Measurements from ENCODE around the gene NOX5. TPM values are rescaled to one million over a fixed set of nuclear protein-coding genes. Genes with fewer than 3 reads are reported as not detected.

Gene NOX5
- total and polyA plus RNA-seq, 4 donors, result under 0.01 to 0.08 (median 0.01) TPM

DNA sequence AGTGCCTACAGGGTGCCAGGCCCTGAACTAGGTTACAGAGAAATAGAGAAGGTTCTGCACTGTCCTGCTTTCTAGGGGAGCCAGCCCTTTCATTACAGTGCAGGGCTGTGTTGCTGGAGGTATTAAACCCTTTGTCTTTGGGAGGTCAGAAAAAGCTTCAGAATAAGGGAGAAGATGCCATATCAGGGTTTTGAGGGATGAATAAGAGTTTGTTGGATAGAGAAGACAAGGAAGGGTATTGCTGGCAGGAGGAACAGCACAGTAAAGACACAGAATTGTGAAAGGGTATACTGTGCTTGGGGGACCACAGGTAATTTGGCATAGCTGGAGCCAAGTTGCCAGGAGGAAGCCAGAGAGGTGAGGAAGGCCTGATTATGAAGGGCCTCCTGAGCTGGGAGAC, 23.0 kb downstream of the NOX5 start:
- H3K9ac ChIP-seq (ENCODE audit: low read depth in 1 of 2, low read length in 2 of 2), result no peak overlapping the region
- H3K9me3 ChIP-seq (ENCODE audit: control insufficient read depth in 4 of 4, low read length in 3 of 4), result no peaks in the 10 kb centered on the region
- no peak overlapping the region for H3K27ac ChIP-seq (ENCODE audit: low read depth in 1 of 2, low read length in 2 of 2)
- peaks cover 0 to 3% (median 0%) of the 10 kb centered on the region in 4 donors for H3K27me3 ChIP-seq (ENCODE audit: control insufficient read depth in 4 of 4, insufficient read depth in 4 of 4, low read length in 3 of 4)
- no peaks in the 10 kb centered on the region for H3K36me3 ChIP-seq (ENCODE audit: control insufficient read depth in 4 of 4, insufficient read depth in 3 of 4, low read depth in 1 of 4, low read length in 3 of 4)
- H3K4me1 ChIP-seq (ENCODE audit: control insufficient read depth in 4 of 4, insufficient read depth in 4 of 4, low read length in 3 of 4), result no peaks in the 10 kb centered on the region
- DNase-seq (ENCODE audit: low spot score), result peak; percentile 30
- H3K4me3 ChIP-seq (ENCODE audit: low read depth in 1 of 3, low read length in 3 of 3), result no peak overlapping the region
- TF ChIP-seq TAF1 (conservative IDR thresholded peaks at IDR 0.05), result no peak
- no peak for TF ChIP-seq HNF4G (IDR thresholded peaks at IDR 0.05)
- TF ChIP-seq, protein P1, sequence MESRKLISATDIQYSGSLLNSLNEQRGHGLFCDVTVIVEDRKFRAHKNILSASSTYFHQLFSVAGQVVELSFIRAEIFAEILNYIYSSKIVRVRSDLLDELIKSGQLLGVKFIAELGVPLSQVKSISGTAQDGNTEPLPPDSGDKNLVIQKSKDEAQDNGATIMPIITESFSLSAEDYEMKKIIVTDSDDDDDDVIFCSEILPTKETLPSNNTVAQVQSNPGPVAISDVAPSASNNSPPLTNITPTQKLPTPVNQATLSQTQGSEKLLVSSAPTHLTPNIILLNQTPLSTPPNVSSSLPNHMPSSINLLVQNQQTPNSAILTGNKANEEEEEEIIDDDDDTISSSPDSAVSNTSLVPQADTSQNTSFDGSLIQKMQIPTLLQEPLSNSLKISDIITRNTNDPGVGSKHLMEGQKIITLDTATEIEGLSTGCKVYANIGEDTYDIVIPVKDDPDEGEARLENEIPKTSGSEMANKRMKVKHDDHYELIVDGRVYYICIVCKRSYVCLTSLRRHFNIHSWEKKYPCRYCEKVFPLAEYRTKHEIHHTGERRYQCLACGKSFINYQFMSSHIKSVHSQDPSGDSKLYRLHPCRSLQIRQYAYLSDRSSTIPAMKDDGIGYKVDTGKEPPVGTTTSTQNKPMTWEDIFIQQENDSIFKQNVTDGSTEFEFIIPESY (IDR thresholded peaks at IDR 0.05), result no peak
- TF ChIP-seq, protein P2, sequence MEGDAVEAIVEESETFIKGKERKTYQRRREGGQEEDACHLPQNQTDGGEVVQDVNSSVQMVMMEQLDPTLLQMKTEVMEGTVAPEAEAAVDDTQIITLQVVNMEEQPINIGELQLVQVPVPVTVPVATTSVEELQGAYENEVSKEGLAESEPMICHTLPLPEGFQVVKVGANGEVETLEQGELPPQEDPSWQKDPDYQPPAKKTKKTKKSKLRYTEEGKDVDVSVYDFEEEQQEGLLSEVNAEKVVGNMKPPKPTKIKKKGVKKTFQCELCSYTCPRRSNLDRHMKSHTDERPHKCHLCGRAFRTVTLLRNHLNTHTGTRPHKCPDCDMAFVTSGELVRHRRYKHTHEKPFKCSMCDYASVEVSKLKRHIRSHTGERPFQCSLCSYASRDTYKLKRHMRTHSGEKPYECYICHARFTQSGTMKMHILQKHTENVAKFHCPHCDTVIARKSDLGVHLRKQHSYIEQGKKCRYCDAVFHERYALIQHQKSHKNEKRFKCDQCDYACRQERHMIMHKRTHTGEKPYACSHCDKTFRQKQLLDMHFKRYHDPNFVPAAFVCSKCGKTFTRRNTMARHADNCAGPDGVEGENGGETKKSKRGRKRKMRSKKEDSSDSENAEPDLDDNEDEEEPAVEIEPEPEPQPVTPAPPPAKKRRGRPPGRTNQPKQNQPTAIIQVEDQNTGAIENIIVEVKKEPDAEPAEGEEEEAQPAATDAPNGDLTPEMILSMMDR (IDR thresholded peaks at IDR 0.05; ENCODE audit: low read depth, low read length, missing input control), result no peak
- TF ChIP-seq, protein P3, sequence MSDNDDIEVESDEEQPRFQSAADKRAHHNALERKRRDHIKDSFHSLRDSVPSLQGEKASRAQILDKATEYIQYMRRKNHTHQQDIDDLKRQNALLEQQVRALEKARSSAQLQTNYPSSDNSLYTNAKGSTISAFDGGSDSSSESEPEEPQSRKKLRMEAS (IDR thresholded peaks at IDR 0.05), result no peak
- TF ChIP-seq SP1 (IDR thresholded peaks at IDR 0.05), result no peak
- no peak for TF ChIP-seq GABPA (IDR thresholded peaks at IDR 0.05 in 1 of 2, conservative IDR thresholded peaks at IDR 0.05 in 1 of 2)
- TF ChIP-seq, protein P4, sequence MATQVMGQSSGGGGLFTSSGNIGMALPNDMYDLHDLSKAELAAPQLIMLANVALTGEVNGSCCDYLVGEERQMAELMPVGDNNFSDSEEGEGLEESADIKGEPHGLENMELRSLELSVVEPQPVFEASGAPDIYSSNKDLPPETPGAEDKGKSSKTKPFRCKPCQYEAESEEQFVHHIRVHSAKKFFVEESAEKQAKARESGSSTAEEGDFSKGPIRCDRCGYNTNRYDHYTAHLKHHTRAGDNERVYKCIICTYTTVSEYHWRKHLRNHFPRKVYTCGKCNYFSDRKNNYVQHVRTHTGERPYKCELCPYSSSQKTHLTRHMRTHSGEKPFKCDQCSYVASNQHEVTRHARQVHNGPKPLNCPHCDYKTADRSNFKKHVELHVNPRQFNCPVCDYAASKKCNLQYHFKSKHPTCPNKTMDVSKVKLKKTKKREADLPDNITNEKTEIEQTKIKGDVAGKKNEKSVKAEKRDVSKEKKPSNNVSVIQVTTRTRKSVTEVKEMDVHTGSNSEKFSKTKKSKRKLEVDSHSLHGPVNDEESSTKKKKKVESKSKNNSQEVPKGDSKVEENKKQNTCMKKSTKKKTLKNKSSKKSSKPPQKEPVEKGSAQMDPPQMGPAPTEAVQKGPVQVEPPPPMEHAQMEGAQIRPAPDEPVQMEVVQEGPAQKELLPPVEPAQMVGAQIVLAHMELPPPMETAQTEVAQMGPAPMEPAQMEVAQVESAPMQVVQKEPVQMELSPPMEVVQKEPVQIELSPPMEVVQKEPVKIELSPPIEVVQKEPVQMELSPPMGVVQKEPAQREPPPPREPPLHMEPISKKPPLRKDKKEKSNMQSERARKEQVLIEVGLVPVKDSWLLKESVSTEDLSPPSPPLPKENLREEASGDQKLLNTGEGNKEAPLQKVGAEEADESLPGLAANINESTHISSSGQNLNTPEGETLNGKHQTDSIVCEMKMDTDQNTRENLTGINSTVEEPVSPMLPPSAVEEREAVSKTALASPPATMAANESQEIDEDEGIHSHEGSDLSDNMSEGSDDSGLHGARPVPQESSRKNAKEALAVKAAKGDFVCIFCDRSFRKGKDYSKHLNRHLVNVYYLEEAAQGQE (IDR thresholded peaks at IDR 0.05), result no peak

DNA sequence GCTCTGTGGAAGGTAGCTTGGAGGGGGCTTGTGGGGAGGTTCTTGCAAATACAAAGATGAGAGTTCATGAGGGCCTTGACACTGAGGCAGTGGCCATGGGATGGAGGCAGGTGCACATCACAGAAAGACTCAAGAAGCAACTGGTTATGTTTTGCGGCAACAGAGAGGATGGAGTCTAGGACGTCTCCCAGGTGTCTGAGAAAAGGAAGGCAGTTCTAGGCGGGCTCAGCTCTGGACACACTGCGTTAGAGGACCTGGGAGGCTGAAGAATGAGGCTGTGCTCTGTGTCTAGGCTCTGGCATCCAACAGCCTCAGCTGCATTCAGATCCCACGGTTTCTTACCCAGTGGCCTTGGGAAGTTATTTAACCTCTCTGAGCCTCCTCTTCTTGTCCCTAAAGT, 23.5 kb downstream of the NOX5 start:
- no peak overlapping the region for H3K27ac ChIP-seq (ENCODE audit: low read depth in 1 of 2, low read length in 2 of 2)
- 88% methylated on average over 5 of the region's 5 CpGs for WGBS
- no peaks in the 10 kb centered on the region for H3K9me3 ChIP-seq (ENCODE audit: control insufficient read depth in 4 of 4, low read length in 3 of 4)
- no peaks in the 10 kb centered on the region for H3K4me1 ChIP-seq (ENCODE audit: control insufficient read depth in 4 of 4, insufficient read depth in 4 of 4, low read length in 3 of 4)
- no peak overlapping the region for H3K9ac ChIP-seq (ENCODE audit: low read depth in 1 of 2, low read length in 2 of 2)
- no peaks in the 10 kb centered on the region for H3K36me3 ChIP-seq (ENCODE audit: control insufficient read depth in 4 of 4, insufficient read depth in 3 of 4, low read depth in 1 of 4, low read length in 3 of 4)
- DNase-seq (ENCODE audit: low spot score), result no peak
- H3K27me3 ChIP-seq (ENCODE audit: control insufficient read depth in 4 of 4, insufficient read depth in 4 of 4, low read length in 3 of 4), result peaks cover 0 to 3% (median 0%) of the 10 kb centered on the region in 4 donors
- TF ChIP-seq GABPA (IDR thresholded peaks at IDR 0.05 in 1 of 2, conservative IDR thresholded peaks at IDR 0.05 in 1 of 2), result no peak
- H3K4me3 ChIP-seq (ENCODE audit: low read depth in 1 of 3, low read length in 3 of 3), result no peak overlapping the region

DNA sequence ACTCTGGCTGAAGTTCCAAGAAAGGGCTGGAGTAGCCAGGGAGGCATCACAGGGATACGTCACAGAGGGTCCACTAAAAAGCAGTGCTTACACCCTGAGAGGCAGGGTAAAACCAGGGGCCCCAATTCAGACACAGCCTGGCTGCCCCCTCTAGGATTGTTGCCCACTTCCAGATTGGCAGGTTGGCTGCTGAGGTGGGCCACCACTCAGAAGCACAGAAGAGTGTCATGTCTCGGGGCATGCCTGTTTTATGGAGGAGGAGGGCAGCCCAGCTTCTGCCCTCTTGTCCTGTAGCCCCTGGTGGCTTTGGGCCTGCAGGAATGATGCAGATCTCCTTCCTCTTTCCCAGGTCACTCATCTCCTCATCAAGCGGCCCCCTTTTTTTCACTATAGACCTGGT, 24.0 kb downstream of the NOX5 start:
- no peak for DNase-seq (ENCODE audit: low spot score)
- no peak overlapping the region for H3K4me3 ChIP-seq (ENCODE audit: low read depth in 1 of 3, low read length in 3 of 3)
- WGBS, result 93% methylated on average over 3 of the region's 3 CpGs
- TF ChIP-seq GABPA (IDR thresholded peaks at IDR 0.05 in 1 of 2, conservative IDR thresholded peaks at IDR 0.05 in 1 of 2) (no peak), HNF4A (conservative IDR thresholded peaks at IDR 0.05) (no peak), FOXA1 (IDR thresholded peaks at IDR 0.05) (no peak), TAF1 (conservative IDR thresholded peaks at IDR 0.05) (no peak), SP1 (IDR thresholded peaks at IDR 0.05) (no peak), YY1 (IDR thresholded peaks at IDR 0.05) (no peak), EGR1 (IDR thresholded peaks at IDR 0.05; ENCODE audit: low read depth in 2 of 2) (no peak), JUND (IDR thresholded peaks at IDR 0.05) (no peak), RXRA (IDR thresholded peaks at IDR 0.05) (no peak), RAD21 (IDR thresholded peaks at IDR 0.05) (no peak)
- TF ChIP-seq, protein P5, sequence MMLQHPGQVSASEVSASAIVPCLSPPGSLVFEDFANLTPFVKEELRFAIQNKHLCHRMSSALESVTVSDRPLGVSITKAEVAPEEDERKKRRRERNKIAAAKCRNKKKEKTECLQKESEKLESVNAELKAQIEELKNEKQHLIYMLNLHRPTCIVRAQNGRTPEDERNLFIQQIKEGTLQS (IDR thresholded peaks at IDR 0.05), result no peak
- TF ChIP-seq, protein P1 (IDR thresholded peaks at IDR 0.05), result no peak
- TF ChIP-seq, protein P3 (IDR thresholded peaks at IDR 0.05), result no peak

More for the DNA sequence above, 24.0 kb downstream of the NOX5 start:
- H3K4me1 ChIP-seq (ENCODE audit: control insufficient read depth in 4 of 4, insufficient read depth in 4 of 4, low read length in 3 of 4), result no peaks in the 10 kb centered on the region
- no peaks in the 10 kb centered on the region for H3K9me3 ChIP-seq (ENCODE audit: control insufficient read depth in 4 of 4, low read length in 3 of 4)
- no peak overlapping the region for H3K27ac ChIP-seq (ENCODE audit: low read depth in 1 of 2, low read length in 2 of 2)
- no peak overlapping the region for H3K9ac ChIP-seq (ENCODE audit: low read depth in 1 of 2, low read length in 2 of 2)
- H3K27me3 ChIP-seq (ENCODE audit: control insufficient read depth in 4 of 4, insufficient read depth in 4 of 4, low read length in 3 of 4), result no peaks in the 10 kb centered on the region
- no peaks in the 10 kb centered on the region for H3K36me3 ChIP-seq (ENCODE audit: control insufficient read depth in 4 of 4, insufficient read depth in 3 of 4, low read depth in 1 of 4, low read length in 3 of 4)

All from liver (tissue), 9 donors.